GDM1 (cell line): ENCODE data around the gene AHNAK2.

Experiments used
- DNase-seq: peaks from one replicate; lab custom pipeline; 2025; lab: John Stamatoyannopoulos, UW

Gene AHNAK2

DNA sequence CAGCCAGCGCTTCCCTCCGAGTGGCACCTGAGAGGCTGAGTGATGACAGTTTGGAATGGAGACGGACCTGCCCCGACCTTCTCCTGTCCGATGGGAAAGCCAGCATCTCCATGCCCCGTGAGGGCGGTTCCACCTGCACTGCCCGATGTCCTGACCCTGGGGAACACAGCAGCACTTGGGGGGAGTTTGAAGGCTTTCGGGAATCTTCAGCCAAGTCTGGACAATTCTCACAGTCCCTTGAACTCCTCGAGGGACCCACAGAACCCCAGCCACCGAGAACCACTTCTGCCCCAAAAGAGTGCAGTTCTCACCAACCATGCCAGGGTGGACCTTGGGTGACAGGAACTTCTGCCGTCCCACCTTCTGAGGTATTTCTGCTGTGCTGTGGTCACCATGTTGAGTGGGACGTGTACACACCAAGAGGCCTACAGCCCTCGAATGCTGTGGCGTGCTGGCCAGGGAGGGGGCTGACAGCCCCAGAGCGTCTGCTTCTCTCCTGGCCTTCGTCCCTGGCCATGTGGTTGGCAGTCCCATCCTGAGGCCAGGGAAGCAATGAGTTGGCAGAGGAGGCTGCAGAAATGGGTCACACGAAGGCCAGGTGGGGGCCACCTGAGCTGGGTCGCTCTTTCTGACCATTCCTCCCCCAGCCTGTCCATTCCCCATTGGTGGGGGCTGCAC, 8.5 kb upstream of the AHNAK2 start:
- no peak for DNase-seq

DNA sequence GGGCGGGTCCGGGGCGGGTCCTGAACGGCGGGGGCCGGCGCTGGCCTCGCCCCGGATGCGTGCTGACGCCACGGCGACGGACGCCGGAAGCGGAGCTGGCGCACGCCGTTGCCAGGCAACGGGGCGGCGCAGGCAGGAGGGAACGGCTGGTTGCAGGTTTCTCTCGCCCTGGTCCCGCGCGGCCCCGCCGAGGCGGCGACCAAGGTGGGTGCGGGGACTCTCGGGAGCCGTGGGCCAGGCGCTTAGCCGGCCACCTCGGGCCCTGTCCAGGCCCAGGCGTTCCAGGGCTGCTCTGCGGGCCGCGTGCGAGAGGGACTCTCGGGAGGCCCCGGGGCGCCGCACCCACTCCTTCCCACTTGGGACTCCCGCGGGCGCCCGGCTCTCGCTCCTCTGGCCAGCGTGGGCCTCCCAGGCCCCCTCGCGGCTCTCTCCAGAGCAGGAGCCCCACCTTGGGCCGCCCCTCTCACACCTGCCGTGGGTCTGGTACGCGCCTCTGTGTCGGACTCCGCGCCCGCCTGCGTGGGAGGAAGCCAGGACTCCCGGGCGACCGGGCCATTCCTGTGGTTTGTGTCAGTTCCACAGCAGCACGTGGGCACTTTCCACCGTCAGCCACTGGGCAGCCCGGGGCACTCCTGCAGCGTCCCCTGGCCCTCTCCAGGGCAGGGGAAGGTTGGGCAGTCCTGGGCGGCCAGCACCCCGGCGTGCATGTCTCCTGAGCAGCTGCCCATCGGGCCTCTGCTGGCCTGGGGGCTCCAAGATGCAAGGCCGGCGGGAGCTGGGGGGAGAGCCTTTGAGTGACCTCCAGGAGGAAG, 7.7 kb upstream of the AHNAK2 start, which contains the start of gene CLBA1:
Gene CLBA1 (plus strand): TSS at position 114 of the 812 bp plus-strand sequence. CDS start 644 bp downstream, at position 758.
- DNase-seq, result peak; percentile 89

DNA sequence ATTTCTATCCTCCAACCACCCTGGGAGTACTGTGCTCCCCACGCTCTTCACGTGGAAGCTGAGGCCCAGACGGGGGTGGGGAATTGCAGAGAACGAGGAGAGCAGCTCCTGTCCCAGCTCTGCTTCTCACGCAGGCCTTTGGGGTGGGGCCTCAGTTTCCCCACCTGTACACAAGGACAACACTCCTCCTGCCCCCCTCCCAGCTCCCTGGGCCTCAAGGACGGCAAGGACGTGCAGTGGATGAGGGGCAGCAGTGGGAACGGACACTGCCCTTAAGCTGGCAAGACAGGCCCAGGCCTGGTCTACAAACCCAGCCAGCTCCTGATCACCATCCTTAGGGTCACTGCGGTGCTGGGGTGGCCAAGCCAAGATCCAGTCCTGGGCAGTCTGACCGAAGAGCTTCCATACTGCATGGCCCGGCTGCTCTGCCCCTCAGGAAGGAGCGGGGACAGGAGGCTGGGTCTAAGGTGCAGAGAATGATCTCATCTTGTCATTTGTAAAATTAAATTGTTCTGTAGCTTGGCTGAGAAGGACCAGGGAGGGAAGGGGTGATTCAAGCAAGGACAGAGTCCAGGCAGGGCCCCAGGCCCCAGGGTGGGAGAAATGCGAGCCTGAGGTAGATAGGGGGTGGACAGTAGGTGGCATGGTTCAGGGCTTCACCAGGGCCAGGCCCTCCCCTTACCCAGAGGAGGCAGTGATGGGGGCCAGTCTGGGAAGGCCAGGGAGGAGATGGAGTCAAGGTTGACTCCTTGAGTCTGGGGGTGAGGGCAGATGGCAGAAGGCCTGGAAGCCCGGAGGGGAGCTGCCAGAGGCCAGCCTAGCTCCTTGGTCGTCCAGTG, 6.1 kb upstream of the AHNAK2 start:
- DNase-seq, result no peak

DNA sequence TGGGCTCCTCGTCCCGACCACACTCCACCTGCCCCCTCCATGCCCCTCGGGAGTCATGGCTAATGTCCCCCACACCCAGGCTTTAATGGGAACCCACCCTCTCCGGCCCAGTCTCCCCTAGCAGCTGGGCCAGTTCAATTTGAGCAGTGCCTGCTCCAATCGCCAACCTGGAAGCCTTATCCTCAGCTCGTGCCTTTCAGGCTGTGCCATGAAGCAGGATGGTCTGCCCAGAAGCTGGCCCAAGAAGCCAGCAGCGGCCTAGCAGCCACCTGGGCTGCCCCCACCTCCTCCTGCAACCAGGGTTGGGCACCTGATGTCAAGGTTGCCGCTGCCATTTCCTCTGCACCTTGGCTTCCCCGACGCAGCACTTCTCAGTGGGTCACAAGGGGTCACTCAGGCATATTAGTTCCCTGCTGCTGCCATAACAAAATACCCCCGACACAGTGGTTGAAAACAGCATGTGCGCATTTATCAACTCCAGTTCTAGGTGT, 5.1 kb upstream of the AHNAK2 start:
- no peak for DNase-seq

DNA sequence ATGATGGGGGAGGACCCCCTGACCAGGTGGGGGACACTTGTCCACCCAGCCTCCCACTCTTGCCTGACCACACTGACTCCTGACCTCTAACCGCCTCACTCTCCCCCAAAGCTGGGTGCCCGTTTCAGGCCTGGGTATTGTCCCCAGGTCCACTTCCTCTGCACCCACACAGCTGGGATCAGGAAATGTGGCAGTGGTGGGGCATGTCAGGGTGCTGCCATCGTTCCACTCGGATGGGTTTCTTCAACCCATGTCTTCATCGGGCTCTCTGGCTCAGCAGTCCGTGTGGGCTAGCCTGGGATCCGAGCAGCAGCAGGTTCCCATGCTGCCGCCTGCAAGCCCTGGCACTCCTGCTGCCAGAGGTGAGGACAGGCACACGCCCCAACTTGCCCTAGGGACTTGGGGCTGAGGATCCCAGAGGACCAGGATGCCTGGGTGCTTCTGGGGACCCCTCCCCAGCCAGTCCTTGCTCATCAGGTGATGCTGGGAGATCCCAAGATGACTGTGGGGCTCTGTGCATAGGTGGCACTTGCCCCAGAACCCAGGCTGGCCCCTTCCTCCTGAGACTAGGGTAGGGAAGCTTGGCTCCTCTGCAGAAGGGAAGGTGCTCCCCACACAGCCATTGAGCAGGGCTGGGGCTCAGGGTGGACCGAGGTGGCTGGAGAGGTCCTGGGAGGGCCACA, 4.5 kb upstream of the AHNAK2 start:
- no peak for DNase-seq

DNA sequence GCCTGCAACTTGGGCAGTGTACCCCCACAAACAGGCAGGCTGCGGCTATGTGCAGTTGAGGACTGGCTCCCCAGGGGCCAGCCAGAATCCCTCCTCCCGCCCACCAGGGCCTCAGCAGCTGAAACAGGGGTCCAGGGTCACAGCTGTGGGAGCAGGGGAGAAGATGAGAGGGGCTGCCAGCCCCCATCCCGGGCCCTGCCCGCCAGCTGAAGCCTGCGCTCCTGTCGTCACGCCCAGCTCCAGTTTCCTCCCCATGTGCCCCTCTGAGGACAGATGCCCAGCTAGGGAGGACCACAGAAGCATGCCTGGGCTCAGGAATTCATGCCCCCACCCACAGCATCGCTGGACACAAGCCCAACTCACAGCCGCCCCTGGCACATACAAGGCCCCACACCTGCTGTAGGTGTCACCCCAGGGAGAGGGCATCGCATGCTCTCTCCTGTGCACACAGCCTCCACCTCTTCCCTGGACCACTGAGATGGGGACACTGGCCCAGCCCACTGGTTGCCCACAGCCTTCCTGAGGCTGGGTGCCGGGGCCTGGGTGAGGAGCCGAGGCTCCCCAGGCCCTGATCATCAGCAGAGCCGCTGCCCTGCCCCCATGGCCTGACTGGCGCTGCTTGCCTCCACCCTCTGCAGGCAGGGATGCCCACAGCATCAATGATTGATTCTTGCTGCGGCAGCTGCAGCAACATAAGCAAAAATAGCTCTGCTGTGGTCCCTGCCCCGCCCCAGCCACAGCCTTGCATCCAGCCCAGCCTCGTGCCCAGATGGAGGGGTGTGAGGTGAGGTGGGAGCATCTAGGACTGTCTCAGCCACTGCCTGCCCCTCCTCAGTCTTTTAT, 3.7 kb upstream of the AHNAK2 start:
- no peak for DNase-seq

DNA sequence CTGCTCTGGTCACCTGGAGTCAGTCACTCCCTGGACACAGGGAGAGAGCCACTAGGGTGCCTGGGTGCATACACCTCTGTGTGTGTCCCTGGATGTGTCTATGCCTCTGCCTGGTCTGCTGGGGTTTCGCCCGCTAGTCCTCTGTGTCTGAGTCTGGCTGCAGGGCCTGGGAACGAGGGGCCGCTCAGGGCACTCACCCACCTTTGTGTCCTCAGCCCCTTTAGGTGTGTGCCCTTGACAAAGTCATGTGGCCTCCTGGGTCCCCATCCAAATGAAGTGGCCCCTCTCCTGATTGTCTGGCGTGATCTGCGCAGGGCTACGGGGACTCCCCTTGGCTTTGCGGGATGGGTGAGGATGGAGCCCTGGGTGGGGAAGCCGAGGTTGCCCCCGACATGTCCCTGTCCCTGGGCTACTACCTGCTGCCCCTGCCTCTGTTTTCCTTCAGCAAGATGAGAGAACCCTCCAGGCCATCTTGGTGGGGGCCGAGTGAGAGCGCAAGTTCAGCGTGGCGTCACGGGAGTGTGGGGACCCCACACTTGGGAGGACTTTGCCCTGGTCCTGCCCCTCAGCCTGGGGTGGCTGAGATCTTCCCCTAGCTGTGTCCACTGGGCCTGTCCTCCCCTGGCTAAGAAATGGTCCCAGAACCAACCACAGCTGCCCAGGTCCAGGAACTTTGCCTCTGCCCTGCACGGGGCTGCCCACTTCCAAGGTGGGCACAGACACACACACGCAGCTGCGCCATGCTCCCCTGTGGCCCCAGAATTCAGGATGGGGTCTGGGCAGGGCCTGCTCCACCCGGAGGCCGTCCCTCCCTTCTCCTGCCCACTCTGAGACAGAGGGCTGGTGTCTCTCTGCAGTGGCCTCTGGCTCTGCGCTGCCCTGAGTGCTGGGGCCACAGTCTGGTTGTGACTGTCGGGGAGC, 2.7 kb upstream of the AHNAK2 start:
- DNase-seq, result no peak

DNA sequence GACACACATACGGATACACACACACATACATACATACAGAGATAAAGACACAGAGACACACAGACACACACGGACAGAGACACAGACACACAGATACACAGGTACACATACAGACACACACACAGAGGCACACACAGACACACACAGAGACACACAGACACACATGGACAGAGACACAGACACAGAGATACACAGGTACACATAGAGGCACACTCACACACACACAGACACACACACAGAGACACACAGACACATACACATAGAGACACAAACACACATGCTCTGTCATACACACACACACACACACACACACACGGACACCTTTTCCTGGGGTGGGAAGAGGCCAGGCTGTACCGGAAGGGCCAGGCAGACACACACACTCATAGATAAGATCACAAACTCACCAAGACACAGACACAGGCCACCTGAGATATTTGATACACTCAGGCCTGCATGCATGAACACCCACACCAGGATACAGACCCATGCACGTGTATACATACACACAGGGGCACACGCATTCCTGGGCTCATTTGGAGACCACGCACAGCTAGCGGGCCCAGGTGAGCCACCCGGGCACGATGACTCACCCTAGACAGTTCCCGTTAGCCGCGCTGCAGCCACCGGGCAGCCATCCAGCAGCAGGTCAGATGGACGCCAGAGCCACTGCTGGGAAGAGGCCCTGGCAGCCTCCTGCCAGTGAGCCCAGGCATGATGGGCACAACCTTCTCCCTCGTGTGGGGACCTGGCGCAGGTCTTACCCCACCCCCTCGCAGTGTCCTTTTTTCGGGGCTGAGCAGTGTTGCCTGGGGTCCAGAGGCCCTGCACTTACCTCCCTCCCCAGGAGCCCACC, 1.8 kb upstream of the AHNAK2 start:
- DNase-seq, result no peak

DNA sequence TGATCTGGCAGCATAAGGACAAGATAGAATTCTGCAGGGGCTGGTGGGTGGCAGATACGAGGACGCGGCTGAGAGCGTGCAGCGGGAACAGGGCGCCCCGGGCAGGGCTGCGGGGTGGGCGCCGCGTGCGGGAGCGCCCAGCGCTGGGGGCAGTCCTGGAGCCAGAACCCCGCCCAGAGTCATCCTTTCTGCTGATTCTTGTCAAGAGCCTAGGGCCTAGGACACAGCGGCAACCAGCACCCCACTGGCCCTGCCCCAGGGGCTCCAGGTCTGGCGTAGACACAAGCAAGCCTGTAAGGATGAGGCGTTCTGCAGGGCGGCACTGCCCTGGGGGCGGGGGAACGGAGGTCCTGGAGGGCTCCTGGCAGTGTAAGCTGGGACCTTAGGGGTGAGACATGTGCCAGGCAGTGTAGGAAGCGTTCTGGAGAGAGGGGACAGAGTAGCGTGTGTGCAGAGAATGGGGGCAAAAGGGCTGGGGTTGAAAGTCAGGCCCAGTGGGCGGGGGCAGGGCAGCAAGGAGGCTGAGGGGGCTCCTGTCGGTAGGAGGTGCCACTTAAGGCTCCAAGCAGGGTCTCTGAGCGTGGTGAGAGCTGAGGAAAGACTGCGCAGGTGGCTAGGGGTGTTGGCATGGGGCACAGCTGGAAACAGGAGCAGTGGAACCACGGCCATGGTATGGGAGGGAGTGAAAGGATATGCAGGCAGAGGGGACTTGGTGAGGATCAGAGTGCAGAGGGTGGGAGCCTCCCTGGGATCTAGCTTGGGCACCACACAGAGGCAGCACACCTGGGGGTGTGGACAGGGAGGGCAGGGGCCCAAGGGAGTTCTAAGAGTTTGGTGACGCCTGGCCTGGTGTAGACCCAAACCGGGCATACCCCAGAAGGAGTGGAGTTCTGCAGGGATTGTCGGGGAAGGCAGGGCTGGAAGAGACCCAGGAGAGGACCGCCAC, 845 bp upstream of the AHNAK2 start:
- no peak for DNase-seq

DNA sequence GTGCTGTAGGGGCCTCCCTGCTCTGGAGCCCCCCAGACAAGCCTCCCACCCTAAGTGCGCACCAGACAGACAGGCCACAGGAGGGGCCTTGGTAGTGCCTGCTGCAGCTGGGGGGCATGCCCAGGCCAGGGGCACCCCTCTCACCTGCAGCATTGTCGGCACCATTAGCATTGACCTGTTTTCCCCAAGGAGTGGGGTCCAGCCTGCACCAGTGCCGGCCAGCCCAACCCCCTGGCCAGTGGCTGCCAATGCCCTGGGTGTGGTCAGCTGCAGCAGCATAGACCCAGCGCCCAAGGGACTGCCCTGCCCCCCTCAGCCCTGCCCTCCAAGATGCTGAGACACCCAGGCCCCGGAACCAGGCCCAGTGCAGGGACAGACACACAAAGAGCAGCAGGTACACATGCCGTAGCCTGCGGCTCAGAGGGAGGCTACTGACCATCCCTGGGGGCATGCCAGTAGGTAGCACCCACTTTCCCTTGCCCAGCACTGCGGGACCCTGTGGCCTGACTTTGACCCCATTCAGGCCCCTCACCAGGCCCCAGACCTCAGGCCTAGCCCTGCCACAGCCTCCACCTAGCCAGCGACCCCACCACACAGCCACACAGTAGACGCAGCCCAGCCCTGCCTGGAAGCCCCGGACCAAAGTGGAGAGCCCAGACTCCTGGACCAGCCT, 1.0 kb downstream of the AHNAK2 start:
- DNase-seq, result no peak

DNA sequence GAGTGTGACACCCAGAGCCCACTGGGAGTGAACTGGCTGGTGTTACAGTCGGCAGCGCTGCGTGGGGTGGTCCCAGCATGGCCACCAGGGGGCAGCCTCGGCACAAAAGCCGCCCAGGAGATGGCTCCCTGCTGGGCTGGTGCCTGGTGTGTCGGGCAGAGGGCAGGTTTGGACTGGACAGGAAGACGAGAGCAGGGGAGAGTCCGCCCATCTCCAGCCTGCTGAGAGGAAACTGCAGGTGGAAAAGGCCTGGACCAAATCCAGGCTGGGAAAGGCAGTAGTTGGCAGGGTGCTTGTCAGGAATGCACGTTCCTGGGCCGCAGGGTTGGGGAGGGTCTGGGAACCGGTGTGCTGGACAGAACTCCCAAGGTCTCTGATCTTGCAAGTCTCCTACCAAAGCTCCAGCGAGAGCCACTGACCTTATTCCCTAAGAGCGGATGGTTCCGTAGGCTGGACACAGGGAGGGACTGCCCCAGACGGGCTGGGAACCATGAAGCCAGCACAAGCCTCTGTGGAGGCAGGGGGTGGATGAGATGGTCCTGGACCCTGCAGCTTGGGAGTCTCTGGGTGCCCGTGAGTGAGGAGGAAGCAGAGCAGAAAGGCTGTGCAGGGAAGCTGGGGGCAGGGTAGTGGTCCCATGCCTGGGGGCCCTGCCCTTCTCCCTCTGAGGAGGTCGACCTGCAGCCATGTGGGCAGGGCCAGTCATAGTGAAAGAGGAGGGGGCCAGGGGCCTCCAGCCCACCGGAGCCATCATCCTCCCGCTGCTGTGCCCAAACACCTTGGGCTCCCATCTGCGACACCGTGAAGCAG, 1.8 kb downstream of the AHNAK2 start:
- DNase-seq, result peak; percentile 61

DNA sequence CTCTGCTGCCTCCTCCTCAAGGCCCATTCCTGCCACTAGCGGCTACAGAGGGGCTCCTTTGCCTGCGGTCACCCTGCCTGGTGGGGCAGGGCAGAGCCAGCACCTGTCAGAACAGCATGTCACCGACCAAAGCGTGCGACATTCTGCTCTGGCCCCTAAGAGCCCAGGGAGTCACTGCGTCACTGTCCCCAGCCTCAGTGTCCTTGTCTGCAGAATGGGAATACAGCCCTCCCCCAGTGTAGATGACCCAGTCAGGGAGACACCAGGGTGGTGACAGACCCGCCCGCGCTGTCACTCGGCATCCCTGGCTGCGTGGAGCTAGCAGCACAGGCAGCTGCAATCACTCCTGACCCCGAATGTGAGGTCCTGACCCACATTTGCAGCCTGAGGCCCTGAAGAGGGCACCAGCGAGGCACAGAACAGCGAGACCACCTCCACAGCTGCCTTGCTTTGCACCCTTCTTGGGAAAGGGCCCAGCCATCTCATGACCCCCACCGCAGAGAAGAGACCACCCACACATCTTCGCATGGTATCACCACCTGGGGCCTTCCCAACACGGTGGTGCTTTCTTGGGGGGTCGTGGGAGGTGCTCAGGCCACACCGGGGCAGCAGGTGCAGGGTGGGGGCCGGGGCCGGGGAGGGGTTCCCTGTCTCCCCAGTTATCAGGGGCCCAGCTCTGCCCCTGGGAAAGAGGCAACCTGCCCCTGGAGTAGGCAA, 2.5 kb downstream of the AHNAK2 start:
- no peak for DNase-seq

DNA sequence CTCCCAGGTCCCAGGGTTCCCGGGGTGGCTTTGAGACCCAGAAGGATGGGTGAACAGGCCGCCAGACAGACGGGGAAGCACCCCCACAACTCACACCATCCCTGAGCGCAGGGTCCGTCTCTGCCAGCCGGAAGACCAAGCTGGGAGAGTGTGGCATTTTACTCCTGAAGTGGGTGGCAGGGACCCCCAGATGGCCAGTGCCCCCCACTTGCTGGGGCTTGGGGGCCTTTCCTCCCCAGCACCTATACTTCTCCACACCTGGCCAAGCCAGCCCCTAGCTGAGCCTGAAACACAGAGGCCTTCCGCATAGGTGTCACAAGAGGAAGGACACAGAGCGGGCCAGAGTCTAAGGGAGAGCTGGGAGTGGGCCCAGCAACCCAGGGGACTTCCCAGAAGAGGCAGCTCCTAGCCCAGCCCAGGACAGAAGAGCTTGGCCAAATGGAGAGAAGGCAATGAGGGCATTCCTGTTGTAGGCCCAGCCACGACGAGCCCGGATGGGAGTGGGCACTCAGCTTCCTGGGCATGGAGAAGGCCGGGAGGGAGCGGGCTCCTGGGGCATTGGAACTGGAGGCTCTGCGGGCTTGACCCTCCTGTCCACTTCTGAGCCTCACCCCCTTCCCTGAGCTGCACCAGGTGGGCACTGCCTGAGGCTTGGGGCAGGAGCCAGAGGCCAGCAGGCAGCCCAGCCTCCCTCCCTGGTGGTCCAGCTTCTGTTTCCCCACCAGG, 3.3 kb downstream of the AHNAK2 start:
- DNase-seq, result no peak

DNA sequence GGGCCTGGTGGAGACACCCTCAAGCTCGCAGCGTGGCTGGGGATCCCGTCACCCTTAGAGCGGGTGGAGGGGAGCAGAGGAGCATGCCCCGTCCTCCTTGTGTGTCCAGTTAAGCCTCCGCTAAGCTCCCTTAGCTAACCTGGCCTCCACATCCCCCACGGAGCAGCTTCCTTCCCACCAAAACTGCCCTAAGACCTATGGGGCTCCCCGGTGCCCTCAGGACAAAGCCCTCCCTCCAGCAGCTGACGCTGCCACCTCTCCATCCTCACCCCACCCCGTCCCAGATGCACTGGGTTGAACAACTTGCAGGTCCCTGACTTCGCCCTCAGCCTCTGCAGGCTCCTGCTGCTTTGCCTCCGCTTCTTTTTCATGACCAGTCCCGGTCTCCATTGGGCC, 4.0 kb downstream of the AHNAK2 start:
- no peak for DNase-seq
